Activated naive CD4-positive, alpha-beta T cell treated with anti-CD3 and anti-CD28 coated beads, Interleukin-2, amount 50 U/mL, for 24 hours (primary cell): ENCODE results near the gene APBB2.
A peak's percentile ranks its signal among the peaks of the same experiment; 100 is the strongest.

Source experiments
- H3K27ac Mint-ChIP-seq: one replicate; pipeline ENCODE4 v1.8.0; 2021; ENCODE audit warnings: mild to moderate bottlenecking, mixed read lengths
- H3K27me3 Mint-ChIP-seq: one replicate; pipeline ENCODE4 v1.8.0; 2021; ENCODE audit warnings: mixed read lengths
- H3K36me3 Mint-ChIP-seq: one replicate; pipeline ENCODE4 v1.8.0; 2021; ENCODE audit warnings: mixed read lengths
- H3K4me1 Mint-ChIP-seq: one replicate; pipeline ENCODE4 v1.8.0; 2021; ENCODE audit warnings: mixed read lengths
- H3K4me3 Mint-ChIP-seq: one replicate; pipeline ENCODE4 v1.8.0; 2021; ENCODE audit warnings: mild to moderate bottlenecking, mixed read lengths
- H3K9me3 Mint-ChIP-seq: one replicate; pipeline ENCODE4 v1.8.0; 2021; ENCODE audit warnings: mixed read lengths

The APBB2 gene

DNA sequence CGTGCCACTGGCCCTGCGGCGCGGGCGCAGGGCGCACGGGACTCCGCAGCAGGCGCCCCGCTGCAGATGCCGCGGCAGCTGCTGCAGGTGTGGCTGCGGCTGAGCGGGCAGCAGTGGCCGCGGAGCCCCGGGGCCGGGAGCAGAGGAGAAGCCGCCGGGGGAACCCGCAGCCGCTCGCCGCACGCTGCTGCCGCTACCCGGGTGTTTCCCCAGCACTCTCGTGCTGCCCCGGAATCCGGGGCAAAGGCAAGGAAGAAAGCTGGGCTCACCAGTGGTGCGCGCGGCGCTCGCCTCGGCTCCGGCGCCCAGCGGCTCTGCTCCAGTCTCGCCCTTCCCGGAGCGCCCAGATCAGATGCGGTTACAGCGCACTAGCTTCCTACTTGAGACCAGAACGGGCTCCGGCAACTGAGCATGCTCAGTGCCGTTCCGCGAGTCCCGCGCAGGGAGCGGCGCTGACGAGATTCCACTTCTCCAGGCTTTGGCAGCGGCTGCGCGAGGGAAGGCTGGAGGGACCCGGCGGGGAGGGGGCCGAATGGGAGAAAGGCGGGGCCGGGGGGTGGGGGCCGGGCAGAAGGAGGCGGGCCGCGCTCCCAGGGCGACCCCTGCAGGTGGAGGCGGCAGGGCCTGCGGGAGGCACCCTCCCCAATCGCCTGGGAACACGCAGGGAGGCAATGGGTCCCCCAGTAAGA, at the start of gene APBB2:
APBB2 (minus strand) TSS at position 407 of the 689 bp plus-strand sequence. CDS start 181,288 bp downstream, outside the sequence.
- H3K27ac Mint-ChIP-seq, result no peak within 1 kb of the TSS
- peaks cover 51% of the 10 kb centered on the region for H3K27me3 Mint-ChIP-seq
- no peaks in the 10 kb centered on the region for H3K9me3 Mint-ChIP-seq
- H3K4me3 Mint-ChIP-seq, result peak within 1 kb of the TSS; percentile 77
- H3K36me3 Mint-ChIP-seq, result peaks cover 4% of the 10 kb centered on the region
- H3K4me1 Mint-ChIP-seq, result peaks cover 26% of the 10 kb centered on the region

DNA sequence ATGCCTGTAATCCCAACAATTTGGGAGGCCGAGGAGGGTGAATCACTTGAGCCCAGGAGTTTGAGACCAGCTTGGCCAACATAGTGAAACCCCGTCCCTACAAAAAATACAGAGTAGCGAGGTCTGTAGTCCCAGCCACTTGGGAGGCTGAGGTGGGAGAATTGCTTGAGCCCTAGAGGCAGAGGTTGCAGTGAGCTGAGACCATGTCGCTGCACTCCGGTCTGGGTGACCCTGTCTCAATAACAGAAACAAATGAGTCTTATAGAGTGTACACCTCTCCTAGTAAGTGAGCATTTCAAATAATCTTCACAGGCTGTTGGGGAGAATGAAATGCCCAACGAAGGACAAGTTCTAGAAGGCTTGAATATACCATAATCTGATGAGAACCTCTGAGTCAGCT, 47.9 kb upstream of the APBB2 start:
- Mint-ChIP-seq H3K36me3 (no peaks in the 10 kb centered on the region), H3K9me3 (no peaks in the 10 kb centered on the region), H3K27ac (no peak overlapping the region), H3K4me3 (no peak overlapping the region), H3K27me3 (peaks cover 27% of the 10 kb centered on the region), H3K4me1 (peaks cover 7% of the 10 kb centered on the region)

DNA sequence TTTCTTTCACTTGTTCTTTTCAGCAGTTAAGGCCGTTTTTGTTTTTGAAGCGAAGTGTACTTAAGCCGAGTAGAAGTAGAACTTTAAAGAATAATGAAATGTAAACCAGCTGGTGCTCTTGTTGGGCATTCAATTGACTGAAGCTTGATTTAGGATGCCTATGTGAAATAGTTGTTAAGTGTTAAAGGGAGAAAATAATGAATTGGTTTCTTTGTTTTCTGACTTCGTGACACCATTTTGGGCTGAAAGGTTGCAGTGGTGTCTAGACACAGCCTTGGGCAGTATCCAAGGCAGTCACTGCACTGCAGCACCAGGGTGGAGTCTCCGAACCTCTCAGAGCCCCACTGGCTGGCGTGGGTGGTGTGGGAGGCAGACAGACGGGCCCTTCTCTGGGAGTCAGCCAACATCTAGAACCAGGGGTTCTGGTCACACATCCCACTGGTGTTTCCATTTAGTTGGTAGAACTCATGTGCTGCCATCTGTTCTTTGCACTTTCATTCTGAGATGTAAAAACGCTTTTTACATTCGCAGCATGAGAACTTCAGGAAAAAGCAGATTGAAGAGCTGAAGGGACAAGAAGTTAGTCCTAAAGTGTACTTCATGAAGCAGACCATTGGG, 45.9 kb upstream of the APBB2 start:
- H3K27me3 Mint-ChIP-seq, result peaks cover 39% of the 10 kb centered on the region
- H3K4me3 Mint-ChIP-seq, result no peak overlapping the region
- no peak overlapping the region for H3K27ac Mint-ChIP-seq

DNA sequence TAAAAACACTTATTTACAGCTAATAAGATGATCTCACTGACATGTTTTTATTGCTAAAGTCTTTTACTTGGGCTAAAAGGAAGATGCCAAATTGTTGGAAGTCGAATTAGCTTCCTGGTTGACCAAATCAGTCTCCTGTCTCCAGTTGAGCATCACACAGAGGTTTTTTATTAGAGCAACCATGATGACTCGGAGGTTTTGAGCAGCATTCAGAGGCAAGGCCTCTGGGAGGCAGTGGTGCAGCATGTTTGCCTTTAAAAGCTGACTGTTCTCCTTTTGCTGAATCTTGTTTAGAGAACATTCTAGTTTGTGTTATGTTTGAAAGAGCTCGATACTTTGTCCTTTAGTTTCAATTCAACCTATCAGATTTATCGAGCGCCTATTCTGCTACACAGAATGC, 44.4 kb upstream of the APBB2 start:
- Mint-ChIP-seq H3K4me1 (peaks cover 7% of the 10 kb centered on the region), H3K36me3 (peaks cover 2% of the 10 kb centered on the region), H3K27me3 (peaks cover 43% of the 10 kb centered on the region), H3K9me3 (no peaks in the 10 kb centered on the region), H3K4me3 (peak overlapping the region; percentile 82), H3K27ac (no peak overlapping the region)

More for the DNA sequence above, 45.9 kb upstream of the APBB2 start:
- Mint-ChIP-seq H3K36me3 (peaks cover 2% of the 10 kb centered on the region), H3K9me3 (no peaks in the 10 kb centered on the region), H3K4me1 (peaks cover 7% of the 10 kb centered on the region)

DNA sequence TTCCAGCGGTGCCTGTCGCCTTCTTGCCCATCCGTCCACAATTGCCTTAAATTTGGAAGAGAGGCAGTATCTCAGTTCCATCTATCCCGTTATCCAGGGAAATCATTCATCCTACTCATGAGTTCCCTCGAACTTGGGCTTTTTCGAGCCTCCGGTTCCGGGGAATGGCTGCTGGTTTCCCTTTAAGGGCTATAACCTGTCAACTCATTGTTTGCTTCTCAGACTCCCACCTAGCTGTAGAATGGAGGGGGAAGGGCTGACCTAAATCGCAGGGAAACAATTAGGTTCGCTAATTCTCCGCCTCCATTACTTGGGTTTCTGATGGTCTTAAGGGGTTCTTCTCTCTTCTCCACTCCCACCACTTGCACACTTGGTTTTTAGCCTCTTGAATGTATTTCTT, 43.6 kb upstream of the APBB2 start:
- peaks cover 7% of the 10 kb centered on the region for H3K4me1 Mint-ChIP-seq
- peak overlapping the region; percentile 82 for H3K4me3 Mint-ChIP-seq
- H3K27ac Mint-ChIP-seq, result no peak overlapping the region
- H3K9me3 Mint-ChIP-seq, result no peaks in the 10 kb centered on the region
- H3K27me3 Mint-ChIP-seq, result peaks cover 42% of the 10 kb centered on the region
- peaks cover 2% of the 10 kb centered on the region for H3K36me3 Mint-ChIP-seq

DNA sequence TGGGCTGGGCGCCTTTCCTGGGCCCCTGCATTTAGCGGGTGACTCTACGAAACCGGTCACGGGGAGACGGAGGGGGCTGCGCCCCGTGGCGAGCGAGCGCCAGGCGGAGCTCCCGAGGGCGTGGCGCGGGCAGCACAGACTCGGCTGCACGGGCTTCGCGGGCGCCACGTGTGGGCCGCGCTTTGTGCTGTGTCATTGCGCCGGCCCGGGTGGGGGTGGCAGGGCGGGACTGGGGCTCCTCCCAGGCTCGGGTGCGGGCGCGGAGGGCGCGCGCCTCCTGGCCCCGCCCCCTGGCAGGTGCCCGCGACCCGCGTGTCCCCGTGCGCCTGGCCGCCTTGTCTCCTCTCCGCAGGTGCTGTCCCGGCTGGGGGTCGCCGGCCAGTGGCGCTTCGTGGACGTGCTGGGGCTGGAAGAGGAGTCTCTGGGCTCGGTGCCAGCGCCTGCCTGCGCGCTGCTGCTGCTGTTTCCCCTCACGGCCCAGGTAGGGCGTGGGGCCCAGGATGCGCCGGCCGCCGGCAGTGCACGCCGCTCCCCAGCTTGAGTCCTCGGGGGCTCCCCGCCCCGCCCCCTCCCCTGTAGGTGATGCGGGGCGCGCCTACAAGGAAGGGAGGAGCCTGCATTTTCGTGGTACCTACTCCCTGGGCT, 43.0 kb upstream of the APBB2 start:
- Mint-ChIP-seq H3K36me3 (peaks cover 2% of the 10 kb centered on the region), H3K4me3 (peak overlapping the region; percentile 82), H3K9me3 (no peaks in the 10 kb centered on the region), H3K27me3 (peaks cover 44% of the 10 kb centered on the region), H3K27ac (no peak overlapping the region), H3K4me1 (peaks cover 7% of the 10 kb centered on the region)

DNA sequence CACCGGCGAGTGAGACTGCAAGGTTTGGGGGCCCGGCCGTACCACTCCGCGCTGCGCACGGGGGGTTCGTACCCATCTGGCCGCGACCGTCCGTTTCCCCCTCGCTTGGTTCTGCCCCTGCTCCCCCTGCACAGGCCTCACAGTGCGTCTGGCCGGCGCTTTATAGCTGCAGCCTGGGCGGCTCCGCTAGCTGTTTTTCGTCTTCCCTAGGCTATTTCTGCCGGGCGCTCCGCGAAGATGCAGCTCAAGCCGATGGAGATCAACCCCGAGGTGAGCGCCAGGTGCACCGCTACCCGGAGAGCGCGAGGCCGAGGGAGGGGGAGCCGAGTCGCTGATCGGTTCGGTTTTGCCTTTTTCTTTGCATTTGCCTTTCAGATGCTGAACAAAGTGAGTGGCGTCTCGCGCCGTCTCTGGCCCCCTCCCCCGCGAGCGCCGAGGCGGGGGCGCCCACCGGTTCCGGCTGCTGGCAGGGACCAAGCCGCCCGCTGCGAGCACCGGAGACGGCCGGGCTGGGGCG, 42.5 kb upstream of the APBB2 start, which contains the start of gene UCHL1:
UCHL1 (plus strand) TSS at position 189 of the 517 bp plus-strand sequence; CDS start at position 238, 49 bp downstream.
- no peak within 1 kb of the TSS for H3K27ac Mint-ChIP-seq
- H3K36me3 Mint-ChIP-seq, result peaks cover 2% of the 10 kb centered on the region
- no peaks in the 10 kb centered on the region for H3K9me3 Mint-ChIP-seq
- H3K4me3 Mint-ChIP-seq, result peak within 1 kb of the TSS; percentile 82
- peaks cover 43% of the 10 kb centered on the region for H3K27me3 Mint-ChIP-seq
- peaks cover 7% of the 10 kb centered on the region for H3K4me1 Mint-ChIP-seq

DNA sequence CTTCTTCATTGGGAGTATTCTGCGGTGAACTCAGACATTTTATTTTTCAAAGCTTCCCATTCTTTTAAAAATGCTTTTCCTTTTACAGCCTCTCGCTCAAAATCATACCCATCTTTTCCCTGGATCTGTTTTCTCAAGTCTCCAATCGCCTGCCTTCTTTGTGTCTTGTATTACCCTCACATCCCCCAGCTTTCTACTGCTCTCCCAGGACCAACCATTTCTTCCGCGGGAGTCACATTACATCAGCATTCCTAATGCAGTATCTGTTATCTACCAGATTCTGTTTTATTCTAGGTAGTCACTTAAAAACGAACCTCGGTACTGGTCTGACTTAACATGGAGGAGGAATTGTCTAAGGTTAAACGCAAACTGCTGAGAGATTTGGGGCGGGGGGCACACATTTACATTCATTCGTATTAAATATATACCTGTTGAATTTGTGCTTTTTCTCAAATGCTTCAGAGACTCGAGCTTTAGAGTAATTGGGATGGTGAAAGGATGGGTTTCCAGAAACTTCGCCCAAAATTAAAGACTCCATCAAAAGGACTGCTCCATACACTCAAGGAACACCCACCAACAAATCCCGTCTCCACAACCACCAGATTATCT, 41.9 kb upstream of the APBB2 start:
- Mint-ChIP-seq H3K4me3 (peak overlapping the region; percentile 34), H3K36me3 (peaks cover 2% of the 10 kb centered on the region), H3K27me3 (peaks cover 39% of the 10 kb centered on the region)

DNA sequence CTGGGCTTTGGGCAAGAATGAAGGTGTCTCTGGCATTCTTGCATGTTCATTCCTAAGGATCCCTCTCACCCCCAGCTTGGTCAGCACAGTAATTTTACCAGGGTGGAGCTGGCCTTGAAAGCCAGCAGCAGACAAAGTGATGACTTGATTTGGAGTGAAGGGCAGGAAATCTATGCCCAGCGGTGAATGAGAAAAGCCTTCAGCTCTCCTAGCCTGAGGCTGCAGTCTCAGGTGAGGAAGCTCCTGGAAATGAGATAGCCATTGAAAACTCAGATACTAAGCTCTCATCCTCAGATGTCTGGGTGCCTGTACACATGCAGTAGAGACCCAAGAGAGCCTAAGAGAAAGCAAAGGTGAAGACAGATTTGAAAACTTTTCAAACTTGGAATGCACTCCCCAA, 31.6 kb upstream of the APBB2 start:
- Mint-ChIP-seq H3K9me3 (no peaks in the 10 kb centered on the region), H3K27me3 (peaks cover 10% of the 10 kb centered on the region), H3K27ac (no peak overlapping the region), H3K4me3 (no peak overlapping the region), H3K4me1 (no peaks in the 10 kb centered on the region), H3K36me3 (no peaks in the 10 kb centered on the region)

More for the DNA sequence above, 41.9 kb upstream of the APBB2 start:
- H3K9me3 Mint-ChIP-seq, result no peaks in the 10 kb centered on the region
- H3K4me1 Mint-ChIP-seq, result peaks cover 7% of the 10 kb centered on the region
- H3K27ac Mint-ChIP-seq, result no peak overlapping the region

DNA sequence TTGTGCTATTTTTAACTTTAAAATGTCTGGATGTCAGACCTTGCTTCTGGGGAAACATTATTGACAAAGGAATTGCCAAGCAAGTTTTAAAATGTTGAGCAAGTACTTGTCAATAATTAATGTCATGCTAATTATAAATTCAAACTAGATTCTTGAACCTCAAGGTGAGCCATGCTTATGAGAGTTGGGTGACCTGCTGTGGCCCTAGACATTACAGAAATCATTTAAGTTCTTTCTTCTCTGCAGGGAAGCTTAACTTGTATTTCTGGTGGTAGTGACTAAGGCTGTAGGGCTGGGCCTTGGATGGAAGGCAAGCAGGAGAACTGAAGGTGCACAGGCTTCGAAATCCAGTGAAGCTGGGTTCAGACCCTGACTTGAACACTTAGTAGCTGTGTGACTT, 27.6 kb upstream of the APBB2 start:
- H3K9me3 Mint-ChIP-seq, result no peaks in the 10 kb centered on the region
- no peaks in the 10 kb centered on the region for H3K36me3 Mint-ChIP-seq

DNA sequence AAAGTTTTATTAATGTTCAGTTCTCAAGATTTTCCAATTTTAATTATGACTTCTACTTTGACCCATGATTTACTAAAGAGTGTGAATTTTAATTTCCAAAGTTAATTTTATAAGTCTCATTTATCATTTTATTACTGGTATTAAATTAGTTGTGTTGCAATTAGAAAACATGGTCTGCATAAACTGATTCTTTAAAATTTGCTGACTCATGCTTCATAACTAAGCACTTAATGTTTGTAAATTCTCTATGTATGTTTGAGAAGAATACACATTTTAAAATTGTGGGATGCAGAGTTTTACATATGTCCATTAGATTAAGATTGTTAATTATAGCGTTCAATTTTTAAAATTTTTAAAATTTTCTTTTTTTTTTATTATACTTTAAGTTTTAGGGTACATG, 22.2 kb upstream of the APBB2 start:
- H3K4me1 Mint-ChIP-seq, result no peaks in the 10 kb centered on the region
- H3K27me3 Mint-ChIP-seq, result no peaks in the 10 kb centered on the region
- H3K4me3 Mint-ChIP-seq, result no peak overlapping the region
- no peak overlapping the region for H3K27ac Mint-ChIP-seq
- H3K36me3 Mint-ChIP-seq, result no peaks in the 10 kb centered on the region
- no peaks in the 10 kb centered on the region for H3K9me3 Mint-ChIP-seq

More for the DNA sequence above, 27.6 kb upstream of the APBB2 start:
- Mint-ChIP-seq H3K27me3 (peaks cover 7% of the 10 kb centered on the region), H3K4me1 (no peaks in the 10 kb centered on the region), H3K4me3 (no peak overlapping the region), H3K27ac (no peak overlapping the region)

DNA sequence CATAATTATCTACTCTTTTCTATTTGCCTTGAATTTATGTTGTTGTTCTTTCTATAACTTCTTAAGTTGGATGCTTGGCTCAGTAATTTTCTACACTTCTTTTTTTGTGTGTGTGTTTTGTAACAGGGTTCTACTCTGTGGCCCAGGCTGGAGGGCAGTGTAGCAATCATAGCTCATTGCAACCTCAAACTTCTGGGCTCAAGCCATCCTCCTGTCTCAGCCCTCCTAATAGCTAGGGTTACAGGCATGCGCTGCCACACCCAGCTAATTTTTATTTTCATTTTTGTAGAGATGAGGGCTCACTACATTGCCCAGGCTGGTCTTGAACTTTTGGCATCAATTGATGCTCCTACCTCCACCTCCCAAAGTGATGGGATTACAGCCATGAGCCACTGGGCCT, 21.7 kb upstream of the APBB2 start:
- Mint-ChIP-seq H3K4me1 (no peaks in the 10 kb centered on the region), H3K4me3 (no peak overlapping the region), H3K27ac (no peak overlapping the region), H3K9me3 (no peaks in the 10 kb centered on the region), H3K36me3 (no peaks in the 10 kb centered on the region), H3K27me3 (no peaks in the 10 kb centered on the region)

DNA sequence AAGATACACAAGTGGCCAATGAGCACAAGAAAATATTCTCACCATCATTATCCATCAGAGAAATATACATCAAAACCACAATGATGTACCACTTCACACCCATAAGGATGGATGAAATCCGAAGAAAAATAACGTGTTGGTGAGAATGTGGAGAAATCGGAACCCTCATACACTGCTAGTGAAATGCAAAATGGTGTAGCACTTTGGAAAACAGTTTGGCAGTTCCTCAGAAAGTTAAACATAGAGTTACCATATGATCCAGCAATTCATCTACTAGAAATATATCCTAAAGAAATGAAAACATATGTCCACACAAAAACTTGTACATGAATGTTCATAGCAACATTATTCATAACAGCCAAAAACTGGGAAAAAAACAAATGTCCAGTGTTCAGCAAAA, 18.5 kb upstream of the APBB2 start:
- no peaks in the 10 kb centered on the region for H3K36me3 Mint-ChIP-seq
- no peak overlapping the region for H3K4me3 Mint-ChIP-seq
- H3K27me3 Mint-ChIP-seq, result peaks cover 6% of the 10 kb centered on the region
- H3K9me3 Mint-ChIP-seq, result no peaks in the 10 kb centered on the region
- H3K4me1 Mint-ChIP-seq, result no peaks in the 10 kb centered on the region
- no peak overlapping the region for H3K27ac Mint-ChIP-seq

DNA sequence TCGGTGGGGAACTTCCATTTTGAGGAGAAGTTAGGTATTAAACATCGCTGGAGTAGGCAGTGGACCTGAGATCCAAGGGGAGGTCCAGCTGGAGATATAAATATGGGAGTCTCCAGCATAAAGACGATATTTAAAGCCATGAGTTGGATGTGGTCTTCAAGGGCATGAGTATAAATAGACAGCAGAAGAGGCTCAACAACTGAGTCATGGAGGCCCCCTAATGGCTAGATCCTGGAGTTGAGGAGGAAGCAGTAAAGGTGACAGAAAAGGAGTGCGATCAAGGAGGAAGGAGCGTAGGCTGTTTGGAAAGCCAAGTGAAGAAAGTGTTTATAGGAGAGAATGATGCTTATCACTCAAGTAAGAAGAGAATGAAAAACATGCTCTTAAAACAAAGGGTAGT, 18.1 kb upstream of the APBB2 start:
- Mint-ChIP-seq H3K27me3 (peaks cover 9% of the 10 kb centered on the region), H3K36me3 (no peaks in the 10 kb centered on the region), H3K4me3 (no peak overlapping the region), H3K4me1 (no peaks in the 10 kb centered on the region), H3K27ac (no peak overlapping the region), H3K9me3 (no peaks in the 10 kb centered on the region)

DNA sequence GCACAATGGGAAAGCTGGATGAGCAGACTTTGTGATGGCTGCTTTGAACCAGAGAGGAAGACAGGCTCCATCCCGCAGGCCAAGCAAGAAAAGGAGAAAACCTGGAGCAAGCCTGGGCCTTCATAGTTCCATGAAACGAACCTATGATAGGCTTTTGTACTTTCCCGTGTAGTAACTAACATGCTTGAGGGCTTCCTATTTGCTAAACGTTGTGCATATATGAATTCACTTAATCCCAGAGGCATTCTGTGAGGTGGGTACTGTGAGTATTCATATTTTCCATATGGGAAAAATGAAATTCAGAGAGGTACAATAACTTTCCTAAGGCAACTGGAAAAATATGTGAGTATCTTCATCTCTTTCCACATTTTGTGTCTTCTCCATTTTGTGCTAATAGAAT, 13.6 kb upstream of the APBB2 start:
- no peaks in the 10 kb centered on the region for H3K36me3 Mint-ChIP-seq
- H3K4me3 Mint-ChIP-seq, result no peak overlapping the region
- no peaks in the 10 kb centered on the region for H3K9me3 Mint-ChIP-seq
- H3K27me3 Mint-ChIP-seq, result peaks cover 13% of the 10 kb centered on the region
- no peaks in the 10 kb centered on the region for H3K4me1 Mint-ChIP-seq
- no peak overlapping the region for H3K27ac Mint-ChIP-seq
